K562 (cell line): ENCODE results near the gene RASL12. TPM values are rescaled to one million over a fixed set of nuclear protein-coding genes. Genes with fewer than 3 reads are reported as not detected.

Source experiments
- ATAC-seq: fragments of 200-7000 bp; cut with Tn5 transposase; 3 replicates; pipeline ENCODE4 v1.9.1; 2020; ENCODE audit warnings: moderate library complexity
- BruUV-seq: library from RNA; stranded (reverse); fragments of 400-500 nt; replicated peaks from 2 replicates; lab custom pipeline; 2021; lab: Mats Ljungman, UMichigan
- CTCF ChIA-PET: fragments of 300-600 bp; formaldehyde crosslinking; extraction: SDS; loops from one replicate; lab custom pipeline; 2021; ENCODE audit warnings: low intra/inter-chr PET ratio; lab: Yijun Ruan, JAX
- POLR2A ChIA-PET: fragments of 300-600, 350-650 bp; sonication (Branson Sonifier 250); formaldehyde crosslinking; extraction: SDS; loops from one replicate; lab custom pipeline; 2021; ENCODE audit warnings: antibody characterized with exemption, inconsistent platforms; lab: Yijun Ruan, JAX
- DNase-seq, 4 experiments: peaks; one replicate each; pipeline versions ENCODE4 v3.0.0 to v3.0.0-alpha.2; 2011 to 2018; ENCODE audit warnings: low spot score in 3 of 4, mixed read lengths in 3 of 4; ENCODE audit errors: extremely low read depth in 1 of 4
- FAIRE-seq: peaks from 2 replicates; lab custom pipeline; 2011; peaks lifted over from hg19 to GRCh38; lab: Jason Lieb, UNC
- H2AFZ ChIP-seq: 2 replicates; pipeline ENCODE4 v1.6.0; 2011; ENCODE audit warnings: low read depth, low read length, control low read depth, inconsistent platforms
- H3K27ac ChIP-seq: fragments of 200-600 bp; 3 replicates; pipeline ENCODE4 v1.8.0; 2011; ENCODE audit warnings: low read depth, mild to moderate bottlenecking, control low read depth, inconsistent platforms, low read length, moderate library complexity, mixed read lengths; ENCODE audit errors: extremely low read depth
- H3K27me3 ChIP-seq, 2 experiments: fragments of 300-600 bp in 1 of 2; 2 replicates in 1 of 2; 3 replicates in 1 of 2; pipeline versions ENCODE4 v1.6.0 to v1.8.0; 2011; ENCODE audit warnings: inconsistent platforms in 2 of 2, low read length in 2 of 2, mild to moderate bottlenecking in 1 of 2, mixed read lengths in 1 of 2, moderate library complexity in 1 of 2; ENCODE audit not compliant: control insufficient read depth in 2 of 2, insufficient read depth in 2 of 2
- H3K36me3 ChIP-seq: fragments of 300-600 bp; 3 replicates; pipeline ENCODE4 v1.8.0; 2011; ENCODE audit warnings: mild to moderate bottlenecking, low read length, inconsistent platforms; ENCODE audit not compliant: control insufficient read depth, insufficient read depth
- H3K4me1 ChIP-seq, 2 experiments: fragments of 200-600 bp in 1 of 2; replicated peaks in 1 of 2; 2 replicates in 1 of 2; 3 replicates in 1 of 2; pipeline versions ENCODE4 v1.5.1 to v1.8.0; 2011; ENCODE audit warnings: inconsistent platforms in 2 of 2, low read length in 2 of 2, mild to moderate bottlenecking in 1 of 2, mixed read lengths in 1 of 2, moderate library complexity in 1 of 2; ENCODE audit not compliant: control insufficient read depth in 2 of 2, insufficient read depth in 2 of 2
- H3K4me2 ChIP-seq: 2 replicates; pipeline ENCODE4 v1.6.1; 2011; ENCODE audit warnings: low read length, control low read depth, inconsistent platforms, mixed read lengths; ENCODE audit not compliant: insufficient read depth
- H3K4me3 ChIP-seq: fragments of 200-600 bp; sonication (generic), shearing (Covaris generic); 2 replicates; pipeline ENCODE4 v1.5.1; 2016; ENCODE audit warnings: control low read depth, inconsistent platforms
- H3K79me2 ChIP-seq: fragments of 200-600 bp; 3 replicates; pipeline ENCODE4 v1.8.0; 2011; ENCODE audit warnings: low read length, inconsistent platforms; ENCODE audit not compliant: control insufficient read depth, insufficient read depth
- H3K9ac ChIP-seq, 2 experiments: 2 replicates each; pipeline versions ENCODE4 v1.6.0 to v1.6.1; 2011; ENCODE audit warnings: low read depth in 2 of 2, low read length in 2 of 2, control low read depth in 1 of 2, inconsistent platforms in 1 of 2, mild to moderate bottlenecking in 1 of 2, mixed read lengths in 1 of 2; ENCODE audit not compliant: insufficient read depth in 1 of 2
- H3K9me1 ChIP-seq: one replicate; pipeline ENCODE4 v1.6.0; 2011; ENCODE audit warnings: inconsistent platforms, mild to moderate bottlenecking, low read length, moderate library complexity; ENCODE audit not compliant: control insufficient read depth, insufficient read depth
- H3K9me3 ChIP-seq: replicated peaks from 2 replicates; pipeline ENCODE4 v1.5.1; 2011; ENCODE audit warnings: low read depth, low read length, inconsistent platforms; ENCODE audit not compliant: control insufficient read depth, insufficient read depth
- H4K20me1 ChIP-seq: replicated peaks from 2 replicates; pipeline ENCODE4 v1.6.1; 2011; ENCODE audit warnings: low read length, inconsistent platforms, mixed read lengths; ENCODE audit not compliant: control insufficient read depth, insufficient read depth
- CHD2 ChIP-seq: IDR thresholded peaks from 2 replicates; pipeline ENCODE4 v1.6.1; 2011; ENCODE audit warnings: low read depth, low read length
- DACH1 ChIP-seq: fragments of 450-650 bp; IDR thresholded peaks from 2 replicates; pipeline ENCODE4 v1.6.1; 2018; ENCODE audit not compliant: partially characterized antibody
- FUS ChIP-seq: fragments of 200-400 bp; formaldehyde crosslinking; optimal IDR thresholded peaks from 2 replicates; pipeline ENCODE3; 2017; ENCODE audit warnings: low read depth, low read length
- GATAD2A ChIP-seq: fragments of 450-650 bp; IDR thresholded peaks from 2 replicates; pipeline ENCODE4 v1.6.1; 2017
- HDAC6 ChIP-seq: IDR thresholded peaks from 2 replicates; pipeline ENCODE4 v1.6.1; 2012; ENCODE audit warnings: low read depth, mild to moderate bottlenecking, control low read depth, inconsistent platforms, low read length, moderate library complexity
- HNRNPL ChIP-seq: fragments of 200-400 bp; formaldehyde crosslinking; IDR thresholded peaks from 2 replicates; pipeline ENCODE4 v1.6.1; 2017; ENCODE audit warnings: low read depth, mild to moderate bottlenecking, low read length
- SETDB1 ChIP-seq: IDR thresholded peaks from one replicate; pipeline ENCODE4 v1.6.1; 2012; ENCODE audit warnings: low read length, control low read depth, inconsistent platforms
- SPI1 ChIP-seq: IDR thresholded peaks from 2 replicates; pipeline ENCODE4 v1.6.1; 2011; ENCODE audit warnings: low read depth, low read length, control low read depth, borderline replicate concordance
- TAL1 ChIP-seq: fragments of 450-650 bp; IDR thresholded peaks from 2 replicates; pipeline ENCODE4 v1.6.1; 2016; ENCODE audit warnings: mild to moderate bottlenecking
- ZBTB33 ChIP-seq: sonication (generic); formaldehyde crosslinking; IDR thresholded peaks from 2 replicates; pipeline ENCODE4 v1.8.1; 2023; ENCODE audit warnings: mild to moderate bottlenecking, missing genetic modification reagents
- ZEB2 ChIP-seq: fragments of 450-650 bp; IDR thresholded peaks from 2 replicates; pipeline ENCODE4 v1.6.1; 2016
- ZNF77 ChIP-seq: fragments of 250-450 bp; sonication (Bioruptor Pico); IDR thresholded peaks from 2 replicates; pipeline ENCODE4 v1.5.0; 2020
- WGBS: fragments of 100-300 bp; shearing (Covaris generic); methylation state at CpG from one replicate; pipeline ENCODE4 v1.1.6; 2016; ENCODE audit warnings: low coverage, mixed read lengths; ENCODE audit not compliant: insufficient coverage; ENCODE audit errors: missing lambda C conversion rate; 5-methylcytosine and 5-hydroxymethylcytosine counted together
- in situ Hi-C: fragments of 300-500 bp; cut with MboI; formaldehyde crosslinking; loops from 4 replicates; pipeline ENCODE4 v1.15.0; 2018; ENCODE audit warnings: inconsistent platforms, mixed read lengths
- intact Hi-C: fragments of 100-400 bp; cut with micrococcal nuclease; formaldehyde crosslinking; loops from 2 replicates; pipeline ENCODE4 v1.14.2; 2022
- polyA plus RNA-seq, 8 experiments: library from polyadenylated mRNA; depleted of rRNA in 4 of 8; stranded (reverse) in 5 of 8; unstranded in 3 of 8; fragments of >200 nt; fragmentation: Nextera tagmentation in 2 of 8; fragmentation: Illumina TruSeq in 1 of 8; extraction: Ambion mirVana in 2 of 8; extraction: Trizol in 1 of 8; gene quantifications; 2 replicates each; pipeline versions ENCODE4 v1.2.1 to v1.2.3, GENCODE V29; 2011 to 2014; ENCODE audit warnings: inconsistent platforms in 1 of 8, missing spikeins in 1 of 8
- total RNA-seq, 7 experiments: library from RNA; depleted of rRNA in 6 of 7; stranded (reverse); fragments of >200 nt in 6 of 7; fragmentation: Illumina TruSeq in 2 of 7; extraction: Trizol in 2 of 7; gene quantifications; 2 replicates each; pipeline versions ENCODE4 v1.2.1 to v1.2.3, GENCODE V29; 2011 to 2021; ENCODE audit warnings: low replicate concordance in 1 of 7
- TF ChIP-seq, protein P1 (sequence below), 3 experiments: IDR thresholded peaks in 2 of 3; conservative IDR thresholded peaks in 1 of 3; 2 replicates each; pipeline ENCODE4 v1.5.1; 2011 to 2012; ENCODE audit warnings: low read length in 3 of 3, mild to moderate bottlenecking in 3 of 3, control low read depth in 2 of 3, improper control_type of control experiment in 1 of 3, inconsistent platforms in 1 of 3, low read depth in 1 of 3, mixed read lengths in 1 of 3, moderate library complexity in 1 of 3; ENCODE audit not compliant: insufficient read depth in 2 of 3
- TF ChIP-seq, protein P2 (sequence below): fragments of 450-650 bp; conservative IDR thresholded peaks from 2 replicates; pipeline ENCODE4 v1.6.1; 2016; ENCODE audit warnings: missing genetic modification characterization, low read depth, mild to moderate bottlenecking, missing compliant biosample characterization, moderate library complexity

The RASL12 gene
- total and polyA plus RNA-seq, 9 of the 15 experiments (the other 6 are each of a cell fraction or from before 2014, with no cell fraction given), result not detected

DNA sequence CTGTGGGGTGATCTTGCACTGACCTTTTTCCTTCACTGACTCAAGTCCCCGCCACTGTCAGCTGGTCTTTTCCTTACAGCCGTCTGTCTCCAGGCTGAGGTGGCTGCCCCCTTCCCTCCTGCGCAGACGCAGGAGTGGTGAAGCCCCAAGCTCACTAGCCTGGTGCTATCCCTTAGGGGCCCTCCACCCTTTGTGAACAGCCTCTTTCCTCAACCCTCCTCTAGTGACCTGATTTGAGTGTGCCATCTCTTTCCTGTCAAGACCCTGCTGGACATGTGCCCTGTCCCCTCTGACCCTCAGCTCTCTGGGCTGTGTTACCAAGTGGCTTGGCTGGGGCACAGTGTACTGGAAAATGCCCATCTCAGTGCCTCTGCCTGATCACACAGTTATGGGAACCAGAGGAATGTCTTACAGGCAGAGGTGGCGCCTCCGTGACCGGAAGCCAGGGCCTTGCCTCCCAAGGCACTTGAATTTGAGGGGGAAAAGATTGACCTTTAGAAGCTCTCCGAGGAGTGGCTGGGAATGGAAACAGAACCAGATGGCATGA, 17.5 kb upstream of the RASL12 start (continued):
- TF ChIP-seq, protein P1, sequence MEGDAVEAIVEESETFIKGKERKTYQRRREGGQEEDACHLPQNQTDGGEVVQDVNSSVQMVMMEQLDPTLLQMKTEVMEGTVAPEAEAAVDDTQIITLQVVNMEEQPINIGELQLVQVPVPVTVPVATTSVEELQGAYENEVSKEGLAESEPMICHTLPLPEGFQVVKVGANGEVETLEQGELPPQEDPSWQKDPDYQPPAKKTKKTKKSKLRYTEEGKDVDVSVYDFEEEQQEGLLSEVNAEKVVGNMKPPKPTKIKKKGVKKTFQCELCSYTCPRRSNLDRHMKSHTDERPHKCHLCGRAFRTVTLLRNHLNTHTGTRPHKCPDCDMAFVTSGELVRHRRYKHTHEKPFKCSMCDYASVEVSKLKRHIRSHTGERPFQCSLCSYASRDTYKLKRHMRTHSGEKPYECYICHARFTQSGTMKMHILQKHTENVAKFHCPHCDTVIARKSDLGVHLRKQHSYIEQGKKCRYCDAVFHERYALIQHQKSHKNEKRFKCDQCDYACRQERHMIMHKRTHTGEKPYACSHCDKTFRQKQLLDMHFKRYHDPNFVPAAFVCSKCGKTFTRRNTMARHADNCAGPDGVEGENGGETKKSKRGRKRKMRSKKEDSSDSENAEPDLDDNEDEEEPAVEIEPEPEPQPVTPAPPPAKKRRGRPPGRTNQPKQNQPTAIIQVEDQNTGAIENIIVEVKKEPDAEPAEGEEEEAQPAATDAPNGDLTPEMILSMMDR (IDR thresholded peaks at IDR 0.05 in 2 of 3, conservative IDR thresholded peaks at IDR 0.05 in 1 of 3; ENCODE audit: insufficient read depth in 2 of 3, low read depth in 1 of 3, low read length in 3 of 3), result no peak

- in situ Hi-C loops, result no loop called here
- WGBS, result 1% methylated on average over 7 of the region's 7 CpGs
- POLR2A ChIA-PET, result interaction anchor here (0.6 to 1.3 kb wide), 4 partner anchors 19 to 1626 kb away, joined by 3 to 5 read pairs (median 3); partner anchors contain the start of genes CLPX and RNU5B-1
- TF ChIP-seq, protein P2, sequence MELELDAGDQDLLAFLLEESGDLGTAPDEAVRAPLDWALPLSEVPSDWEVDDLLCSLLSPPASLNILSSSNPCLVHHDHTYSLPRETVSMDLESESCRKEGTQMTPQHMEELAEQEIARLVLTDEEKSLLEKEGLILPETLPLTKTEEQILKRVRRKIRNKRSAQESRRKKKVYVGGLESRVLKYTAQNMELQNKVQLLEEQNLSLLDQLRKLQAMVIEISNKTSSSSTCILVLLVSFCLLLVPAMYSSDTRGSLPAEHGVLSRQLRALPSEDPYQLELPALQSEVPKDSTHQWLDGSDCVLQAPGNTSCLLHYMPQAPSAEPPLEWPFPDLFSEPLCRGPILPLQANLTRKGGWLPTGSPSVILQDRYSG (tag), result no peak
- TF ChIP-seq SETDB1, result no peak
- TF ChIP-seq DACH1, result no peak
- TF ChIP-seq HDAC6, result no peak
- TF ChIP-seq HNRNPL, result no peak
- no peak for TF ChIP-seq SPI1
- TF ChIP-seq ZBTB33 (CRISPR knock-in tag), result no peak
- TF ChIP-seq TAL1, result no peak
- no peak for TF ChIP-seq CHD2
- no peak for TF ChIP-seq FUS
- no peak for TF ChIP-seq GATAD2A
- no peak for TF ChIP-seq ZNF77 (CRISPR knock-in tag)
- no peak for TF ChIP-seq ZEB2
Measured at GRCh38 chr15:65084500-65085206, 16.9 kb upstream of the RASL12 start.

More at GRCh38 chr15:65084500-65085206, 16.9 kb upstream of the RASL12 start:
- no TSS peak for BruUV-seq
- CTCF ChIA-PET, result interaction anchor here (1.7 to 3.3 kb wide), 2 partner anchors 51 to 353 kb away, joined by 6 to 17 read pairs; no protein-coding TSS in a partner anchor
- Histone ChIP-seq H3K36me3 (no peaks in the 10 kb centered on the region), H2AFZ (no peak overlapping the region), H4K20me1 (peaks cover 8% of the 10 kb centered on the region), H3K27me3 (peaks cover 28 to 56% of the 10 kb centered on the region in 2 experiments), H3K4me3 (no peak overlapping the region), H3K4me1 (peaks cover 0 to 4% of the 10 kb centered on the region in 2 experiments; a peak in 1 of 5 replicates), H3K4me2 (no peak overlapping the region), H3K9me3 (no peaks in the 10 kb centered on the region), H3K9ac (no peak overlapping the region), H3K79me2 (no peaks in the 10 kb centered on the region), H3K27ac (no peak overlapping the region), H3K9me1 (no peaks in the 10 kb centered on the region)
- intact Hi-C loops, result loop anchor here (5.0 kb wide), 1 partner anchor 52 kb away; no protein-coding TSS in a partner anchor
- FAIRE-seq, result no peak
- no peak for DNase-seq
- no peak for ATAC-seq
